Measurements from ENCODE around the gene SND1.

Gene SND1

GRCh38 chr7:128066395-128066794 lies 414.4 kb downstream of the SND1 start:
- Histone ChIP-seq H3F3A (ENCODE audit: insufficient read depth, low read length) (no peaks in the 10 kb centered on the region), H3K9me2 (replicated peaks; ENCODE audit: insufficient read depth, low read length) (no peaks in the 10 kb centered on the region), H3K9me3 (replicated peaks; ENCODE audit: insufficient read depth, low read length) (no peaks in the 10 kb centered on the region), H4K20me1 (ENCODE audit: insufficient read depth, low read length) (no peaks in the 10 kb centered on the region), H2AFZ (ENCODE audit: low read length) (no peak overlapping the region), H3K9ac (ENCODE audit: low read length) (no peak overlapping the region), H3K4me1 (ENCODE audit: low read length) (no peaks in the 10 kb centered on the region), H3K27me3 (replicated peaks; ENCODE audit: insufficient read depth, low read length) (no peaks in the 10 kb centered on the region), H3K27ac (ENCODE audit: low read length) (no peak overlapping the region), H3K4me3 (ENCODE audit: low read length) (no peak overlapping the region), H3K36me3 (replicated peaks; ENCODE audit: insufficient read depth, low read length) (no peaks in the 10 kb centered on the region), H3K79me2 (ENCODE audit: low read length) (peaks cover 63% of the 10 kb centered on the region), H3K4me2 (ENCODE audit: low read depth, low read length) (no peak overlapping the region)
- TF ChIP-seq EZH2 (optimal IDR thresholded peaks at IDR 0.05; ENCODE audit: low read depth, low read length), result no peak
- TF ChIP-seq, protein P1, sequence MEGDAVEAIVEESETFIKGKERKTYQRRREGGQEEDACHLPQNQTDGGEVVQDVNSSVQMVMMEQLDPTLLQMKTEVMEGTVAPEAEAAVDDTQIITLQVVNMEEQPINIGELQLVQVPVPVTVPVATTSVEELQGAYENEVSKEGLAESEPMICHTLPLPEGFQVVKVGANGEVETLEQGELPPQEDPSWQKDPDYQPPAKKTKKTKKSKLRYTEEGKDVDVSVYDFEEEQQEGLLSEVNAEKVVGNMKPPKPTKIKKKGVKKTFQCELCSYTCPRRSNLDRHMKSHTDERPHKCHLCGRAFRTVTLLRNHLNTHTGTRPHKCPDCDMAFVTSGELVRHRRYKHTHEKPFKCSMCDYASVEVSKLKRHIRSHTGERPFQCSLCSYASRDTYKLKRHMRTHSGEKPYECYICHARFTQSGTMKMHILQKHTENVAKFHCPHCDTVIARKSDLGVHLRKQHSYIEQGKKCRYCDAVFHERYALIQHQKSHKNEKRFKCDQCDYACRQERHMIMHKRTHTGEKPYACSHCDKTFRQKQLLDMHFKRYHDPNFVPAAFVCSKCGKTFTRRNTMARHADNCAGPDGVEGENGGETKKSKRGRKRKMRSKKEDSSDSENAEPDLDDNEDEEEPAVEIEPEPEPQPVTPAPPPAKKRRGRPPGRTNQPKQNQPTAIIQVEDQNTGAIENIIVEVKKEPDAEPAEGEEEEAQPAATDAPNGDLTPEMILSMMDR (IDR thresholded peaks at IDR 0.05; ENCODE audit: low read length), result no peak
- no peak for TF ChIP-seq EZH2phosphoT487 (IDR thresholded peaks at IDR 0.05; ENCODE audit: low read length)
- no peak for DNase-seq

DNA sequence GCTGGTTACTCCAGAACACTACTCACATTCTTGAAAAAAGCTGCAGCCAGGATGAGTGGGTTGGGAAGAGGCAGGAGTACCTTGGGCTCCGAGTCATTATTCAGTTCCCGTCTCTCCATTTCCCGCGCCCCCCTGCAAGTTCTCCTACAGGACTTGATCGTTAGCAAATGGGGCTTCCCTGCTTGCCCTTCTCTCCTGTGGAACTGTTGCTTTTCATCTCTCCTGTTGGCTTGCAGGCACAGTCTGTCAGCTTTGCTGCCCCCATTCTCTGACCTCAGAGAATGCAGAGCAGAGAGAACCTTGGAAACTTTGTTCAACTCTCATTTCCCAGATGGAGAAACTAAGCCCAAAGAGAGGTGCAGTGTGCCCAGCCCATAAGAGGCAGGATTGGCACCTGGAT lies 414.9 kb downstream of the SND1 start:
- Histone ChIP-seq H3K9me3 (replicated peaks; ENCODE audit: insufficient read depth, low read length) (no peaks in the 10 kb centered on the region), H3K79me2 (ENCODE audit: low read length) (peaks cover 64% of the 10 kb centered on the region), H3K27ac (ENCODE audit: low read length) (no peak overlapping the region), H3K4me1 (ENCODE audit: low read length) (no peaks in the 10 kb centered on the region), H3K9me2 (replicated peaks; ENCODE audit: insufficient read depth, low read length) (no peaks in the 10 kb centered on the region), H3K36me3 (replicated peaks; ENCODE audit: insufficient read depth, low read length) (no peaks in the 10 kb centered on the region), H3K4me3 (ENCODE audit: low read length) (no peak overlapping the region), H4K20me1 (ENCODE audit: insufficient read depth, low read length) (no peaks in the 10 kb centered on the region), H3K4me2 (ENCODE audit: low read depth, low read length) (no peak overlapping the region), H3F3A (ENCODE audit: insufficient read depth, low read length) (no peaks in the 10 kb centered on the region), H3K9ac (ENCODE audit: low read length) (no peak overlapping the region), H2AFZ (ENCODE audit: low read length) (no peak overlapping the region), H3K27me3 (replicated peaks; ENCODE audit: insufficient read depth, low read length) (no peaks in the 10 kb centered on the region)
- no peak for TF ChIP-seq EZH2 (optimal IDR thresholded peaks at IDR 0.05; ENCODE audit: low read depth, low read length)
- TF ChIP-seq, protein P1 (IDR thresholded peaks at IDR 0.05; ENCODE audit: low read length), result no peak
- TF ChIP-seq EZH2phosphoT487 (IDR thresholded peaks at IDR 0.05; ENCODE audit: low read length), result no peak
- DNase-seq, result no peak

DNA sequence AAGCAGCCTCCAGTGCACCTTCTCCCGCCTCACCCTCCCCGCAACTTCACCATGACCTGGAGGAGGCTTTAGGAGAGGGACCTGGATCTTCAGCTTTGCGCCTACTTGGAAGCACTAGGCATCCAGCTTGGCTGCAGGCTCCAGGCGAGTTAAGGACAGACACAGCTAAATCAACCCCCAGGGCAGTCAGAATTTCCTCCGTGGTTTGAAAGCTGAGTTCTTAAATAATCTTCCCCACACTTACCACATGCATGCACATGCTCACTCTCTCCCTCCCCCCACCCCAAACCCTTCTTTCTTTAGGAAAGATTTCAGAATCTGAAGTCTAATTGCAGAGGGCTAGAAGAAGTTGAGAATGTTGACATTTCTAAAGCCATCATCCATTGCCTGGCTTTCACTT lies 416.0 kb downstream of the SND1 start:
- no peaks in the 10 kb centered on the region for H4K20me1 ChIP-seq (ENCODE audit: insufficient read depth, low read length)
- no peaks in the 10 kb centered on the region for H3K36me3 ChIP-seq (replicated peaks; ENCODE audit: insufficient read depth, low read length)
- H3K79me2 ChIP-seq (ENCODE audit: low read length), result peaks cover 57% of the 10 kb centered on the region
- no peaks in the 10 kb centered on the region for H3K4me1 ChIP-seq (ENCODE audit: low read length)
- H3K9me3 ChIP-seq (replicated peaks; ENCODE audit: insufficient read depth, low read length), result no peaks in the 10 kb centered on the region
- H3K4me2 ChIP-seq (ENCODE audit: low read depth, low read length), result no peak overlapping the region
- H2AFZ ChIP-seq (ENCODE audit: low read length), result no peak overlapping the region
- H3K4me3 ChIP-seq (ENCODE audit: low read length), result no peak overlapping the region
- DNase-seq, result no peak
- no peaks in the 10 kb centered on the region for H3K9me2 ChIP-seq (replicated peaks; ENCODE audit: insufficient read depth, low read length)
- no peaks in the 10 kb centered on the region for H3F3A ChIP-seq (ENCODE audit: insufficient read depth, low read length)
- TF ChIP-seq, protein P1 (IDR thresholded peaks at IDR 0.05; ENCODE audit: low read length), result no peak
- TF ChIP-seq EZH2phosphoT487 (IDR thresholded peaks at IDR 0.05; ENCODE audit: low read length), result no peak
- TF ChIP-seq EZH2 (optimal IDR thresholded peaks at IDR 0.05; ENCODE audit: low read depth, low read length), result no peak
- H3K27me3 ChIP-seq (replicated peaks; ENCODE audit: insufficient read depth, low read length), result no peaks in the 10 kb centered on the region
- no peak overlapping the region for H3K27ac ChIP-seq (ENCODE audit: low read length)
- no peak overlapping the region for H3K9ac ChIP-seq (ENCODE audit: low read length)

Data from MM.1S (cell line).